OCI-LY1 (cell line): ENCODE data around the gene MRRF.

Experiments
- H2AFZ ChIP-seq: fragments of 200-600 bp; sonication (generic), shearing (Covaris generic); 2 replicates; pipeline ENCODE4 v1.6.0; 2014; ENCODE audit warnings: antibody characterized with exemption, mild to moderate bottlenecking, low read length
- H3F3A ChIP-seq: fragments of 200-600 bp; sonication (generic), shearing (Covaris generic); 2 replicates; pipeline ENCODE4 v1.6.0; 2014; ENCODE audit warnings: mild to moderate bottlenecking, antibody characterized with exemption, low read length, moderate library complexity; ENCODE audit not compliant: insufficient read depth
- H3K27ac ChIP-seq: fragments of 200-600 bp; sonication (generic); 2 replicates; pipeline ENCODE4 v1.5.1; 2014; ENCODE audit warnings: low read length, mixed run types, mild to moderate bottlenecking, low read depth; ENCODE audit not compliant: poor library complexity, severe bottlenecking
- H3K27me3 ChIP-seq: fragments of 200-600 bp; sonication (generic); 2 replicates; pipeline ENCODE4 v1.6.0; 2014; ENCODE audit warnings: antibody characterized with exemption, mild to moderate bottlenecking, low read length, moderate library complexity; ENCODE audit not compliant: insufficient read depth
- H3K36me3 ChIP-seq: fragments of 200-600 bp; sonication (generic); 2 replicates; pipeline ENCODE4 v1.6.1; 2014; ENCODE audit warnings: mild to moderate bottlenecking, antibody characterized with exemption, low read length, moderate library complexity, mixed read lengths; ENCODE audit not compliant: insufficient read depth
- H3K4me1 ChIP-seq: fragments of 200-600 bp; sonication (generic); 2 replicates; pipeline ENCODE4 v1.5.1; 2014; ENCODE audit warnings: mild to moderate bottlenecking, low read length, moderate library complexity; ENCODE audit not compliant: insufficient read depth, severe bottlenecking
- H3K4me2 ChIP-seq: fragments of 200-600 bp; sonication (generic), shearing (Covaris generic); 2 replicates; pipeline ENCODE4 v1.6.1; 2014; ENCODE audit warnings: low read length
- H3K4me3 ChIP-seq: fragments of 200-600 bp; sonication (generic); 2 replicates; pipeline ENCODE4 v1.5.1; 2014; ENCODE audit warnings: low read length, low read depth, mild to moderate bottlenecking, mixed read lengths; ENCODE audit not compliant: poor library complexity, severe bottlenecking
- H3K79me2 ChIP-seq: fragments of 200-600 bp; shearing (Covaris generic); 2 replicates; pipeline ENCODE4 v1.6.1; 2016; ENCODE audit warnings: mixed run types, low read length, mixed read lengths; ENCODE audit not compliant: insufficient read depth
- H3K9ac ChIP-seq: fragments of 200-600 bp; sonication (generic), shearing (Covaris generic); 2 replicates; pipeline ENCODE4 v1.6.1; 2014; ENCODE audit warnings: mild to moderate bottlenecking, low read length, mixed read lengths
- H3K9me2 ChIP-seq: fragments of 200-600 bp; sonication (generic), shearing (Covaris generic); 2 replicates; pipeline ENCODE4 v1.6.1; 2014; ENCODE audit warnings: low read depth, mild to moderate bottlenecking, low read length, mixed read lengths
- H3K9me3 ChIP-seq: fragments of 200-600 bp; shearing (Covaris generic); 2 replicates; pipeline ENCODE4 v1.6.1; 2014; ENCODE audit warnings: low read length, mixed read lengths
- H4K20me1 ChIP-seq: fragments of 200-600 bp; sonication (generic), shearing (Covaris generic); 2 replicates; pipeline ENCODE4 v1.6.0; 2016; ENCODE audit warnings: mild to moderate bottlenecking, low read length; ENCODE audit not compliant: insufficient read depth
- EZH2 ChIP-seq: fragments of 200-600 bp; sonication (generic), shearing (Covaris generic); IDR thresholded peaks from 2 replicates; pipeline ENCODE4 v1.8.0; 2017; ENCODE audit warnings: borderline replicate concordance, mixed run types, mild to moderate bottlenecking, antibody characterized with exemption, low read length, moderate library complexity, mixed read lengths
- TF ChIP-seq, protein P1 (sequence below): fragments of 200-600 bp; sonication (generic), shearing (Covaris generic); IDR thresholded peaks from 2 replicates; pipeline ENCODE4 v1.5.1; 2017; ENCODE audit warnings: mild to moderate bottlenecking, antibody characterized with exemption, low read length, moderate library complexity, mixed read lengths

The MRRF gene

DNA sequence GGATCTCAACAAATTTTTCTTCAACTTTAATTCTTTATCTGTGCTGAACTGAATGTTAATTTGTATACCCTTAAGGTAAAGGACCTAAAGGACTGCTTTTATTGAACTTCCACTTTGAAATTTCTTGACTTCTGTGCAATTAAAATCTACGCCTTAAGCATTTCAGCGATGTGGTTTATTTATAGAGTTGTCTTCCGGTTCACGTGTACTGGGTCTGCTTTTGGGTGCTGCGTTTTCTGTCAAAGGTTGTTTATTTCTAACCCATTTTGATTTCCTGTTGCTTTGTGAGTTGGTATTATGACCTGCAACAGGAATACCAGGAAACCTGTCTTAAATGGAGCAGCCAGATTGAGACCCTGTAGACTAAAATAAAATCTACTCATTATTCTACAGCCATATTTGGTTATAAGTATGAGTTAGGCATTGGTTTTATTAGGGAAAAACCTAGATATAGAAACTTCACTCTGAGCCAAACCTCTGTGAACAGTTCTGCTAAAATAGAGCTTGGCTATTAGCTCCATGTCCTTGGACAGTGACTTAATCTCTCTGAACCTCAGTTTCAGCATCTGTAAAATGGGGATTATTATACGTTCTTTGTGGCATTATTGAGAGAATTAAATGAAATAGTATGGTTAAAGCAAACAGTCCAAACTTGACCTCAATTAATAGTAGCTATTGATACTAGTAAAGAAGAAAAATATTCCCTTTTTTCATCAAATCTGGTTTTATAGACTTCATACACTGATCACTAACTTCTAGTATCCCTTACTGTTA is 3.5 kb downstream of the MRRF start:
- no peaks in the 10 kb centered on the region for H3F3A ChIP-seq
- H2AFZ ChIP-seq, result no peak overlapping the region
- no peaks in the 10 kb centered on the region for H3K9me2 ChIP-seq
- H3K27ac ChIP-seq, result peak overlapping the region; percentile 59
- TF ChIP-seq EZH2, result no peak
- TF ChIP-seq, protein P1, sequence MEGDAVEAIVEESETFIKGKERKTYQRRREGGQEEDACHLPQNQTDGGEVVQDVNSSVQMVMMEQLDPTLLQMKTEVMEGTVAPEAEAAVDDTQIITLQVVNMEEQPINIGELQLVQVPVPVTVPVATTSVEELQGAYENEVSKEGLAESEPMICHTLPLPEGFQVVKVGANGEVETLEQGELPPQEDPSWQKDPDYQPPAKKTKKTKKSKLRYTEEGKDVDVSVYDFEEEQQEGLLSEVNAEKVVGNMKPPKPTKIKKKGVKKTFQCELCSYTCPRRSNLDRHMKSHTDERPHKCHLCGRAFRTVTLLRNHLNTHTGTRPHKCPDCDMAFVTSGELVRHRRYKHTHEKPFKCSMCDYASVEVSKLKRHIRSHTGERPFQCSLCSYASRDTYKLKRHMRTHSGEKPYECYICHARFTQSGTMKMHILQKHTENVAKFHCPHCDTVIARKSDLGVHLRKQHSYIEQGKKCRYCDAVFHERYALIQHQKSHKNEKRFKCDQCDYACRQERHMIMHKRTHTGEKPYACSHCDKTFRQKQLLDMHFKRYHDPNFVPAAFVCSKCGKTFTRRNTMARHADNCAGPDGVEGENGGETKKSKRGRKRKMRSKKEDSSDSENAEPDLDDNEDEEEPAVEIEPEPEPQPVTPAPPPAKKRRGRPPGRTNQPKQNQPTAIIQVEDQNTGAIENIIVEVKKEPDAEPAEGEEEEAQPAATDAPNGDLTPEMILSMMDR, result no peak
- peaks cover 33% of the 10 kb centered on the region for H3K36me3 ChIP-seq
- H4K20me1 ChIP-seq, result no peaks in the 10 kb centered on the region
- no peaks in the 10 kb centered on the region for H3K9me3 ChIP-seq
- H3K4me3 ChIP-seq, result peak overlapping the region; percentile 26
- H3K27me3 ChIP-seq, result no peaks in the 10 kb centered on the region
- peaks cover 37% of the 10 kb centered on the region for H3K4me1 ChIP-seq
- H3K4me2 ChIP-seq, result peak overlapping the region; percentile 48
- peak overlapping the region; percentile 6; the same call in 1 of the 2 replicates for H3K9ac ChIP-seq
- peaks cover 44% of the 10 kb centered on the region for H3K79me2 ChIP-seq

DNA sequence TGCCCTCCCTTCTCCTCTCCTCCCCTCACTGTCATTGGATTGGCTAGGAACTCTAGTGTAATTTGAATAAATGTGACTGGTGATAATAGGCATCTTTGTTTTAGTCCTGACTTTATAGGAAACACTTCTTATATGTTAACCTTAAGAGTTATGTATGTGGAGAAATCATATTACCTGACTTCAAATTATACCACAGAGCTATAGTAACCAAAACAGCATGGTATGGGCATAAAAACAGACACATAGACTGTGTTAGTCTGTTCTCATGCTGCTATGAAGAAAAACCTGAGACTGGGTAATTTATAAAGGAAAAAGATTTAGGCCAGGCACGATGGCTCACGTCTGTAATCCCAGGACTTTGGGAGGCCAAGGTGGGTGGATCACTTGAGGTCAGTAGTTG is 9.4 kb downstream of the MRRF start:
- Histone ChIP-seq H3K27me3 (no peaks in the 10 kb centered on the region), H3K4me1 (no peaks in the 10 kb centered on the region), H4K20me1 (no peaks in the 10 kb centered on the region), H2AFZ (no peak overlapping the region), H3K27ac (no peak overlapping the region), H3K36me3 (peaks cover 84% of the 10 kb centered on the region), H3K9ac (no peak overlapping the region), H3F3A (no peaks in the 10 kb centered on the region), H3K79me2 (peaks cover 52% of the 10 kb centered on the region), H3K9me2 (no peaks in the 10 kb centered on the region), H3K4me2 (no peak overlapping the region), H3K9me3 (peaks cover 11% of the 10 kb centered on the region; the same call in 1 of the 2 replicates), H3K4me3 (no peak overlapping the region)
- no peak for TF ChIP-seq EZH2
- TF ChIP-seq, protein P1, result no peak

DNA sequence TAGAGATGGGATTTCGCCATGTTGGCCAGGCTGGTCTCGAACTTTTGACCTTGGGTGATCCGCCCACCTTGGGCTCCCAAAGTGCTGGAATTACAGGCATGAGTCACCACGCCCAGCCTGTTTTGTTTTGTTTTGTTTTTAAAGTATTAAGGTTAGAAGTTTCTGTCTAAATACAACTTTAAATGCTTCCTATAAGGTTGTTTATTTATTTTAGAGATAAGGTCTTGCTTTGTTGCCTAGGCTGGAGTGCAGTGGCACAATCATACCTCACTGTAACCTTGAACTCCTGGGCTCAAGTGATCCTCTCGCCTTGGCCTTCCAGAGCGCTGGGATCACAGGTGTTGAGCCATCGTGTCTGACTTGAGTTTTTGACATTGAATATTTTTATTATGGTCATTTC is 11.4 kb downstream of the MRRF start:
- peaks cover 91% of the 10 kb centered on the region for H3K36me3 ChIP-seq
- H3K4me2 ChIP-seq, result no peak overlapping the region
- no peak overlapping the region for H3K4me3 ChIP-seq
- H3K9me3 ChIP-seq, result peaks cover 11% of the 10 kb centered on the region; the same call in 1 of the 2 replicates
- H4K20me1 ChIP-seq, result no peaks in the 10 kb centered on the region
- H2AFZ ChIP-seq, result no peak overlapping the region
- no peaks in the 10 kb centered on the region for H3K27me3 ChIP-seq
- no peaks in the 10 kb centered on the region for H3F3A ChIP-seq
- H3K27ac ChIP-seq, result no peak overlapping the region
- H3K9me2 ChIP-seq, result no peaks in the 10 kb centered on the region
- H3K79me2 ChIP-seq, result peaks cover 57% of the 10 kb centered on the region
- H3K4me1 ChIP-seq, result no peaks in the 10 kb centered on the region
- TF ChIP-seq EZH2, result no peak
- H3K9ac ChIP-seq, result no peak overlapping the region
